Vagina (tissue), 2 donors: ENCODE results near the gene IQCM.

ENCODE experiments used
- POLR2A ChIP-seq, 2 donors: fragments of 450-650 bp; IDR thresholded peaks; one replicate each; pipeline ENCODE4 v1.6.1; 2017; ENCODE audit warnings: antibody characterized with exemption in 2 of 2, mild to moderate bottlenecking in 2 of 2, moderate library complexity in 2 of 2
- TF ChIP-seq, protein P1 (sequence below), 3 experiments: fragments of 450-650 bp in 2 of 3; fragments of 200-600 bp in 1 of 3; sonication (generic) in 1 of 3; IDR thresholded peaks; one replicate each; pipeline ENCODE4 v1.5.1; 2017 to 2019; ENCODE audit warnings: antibody characterized with exemption in 3 of 3, mild to moderate bottlenecking in 2 of 3, moderate library complexity in 2 of 3

- TF ChIP-seq, protein P1, sequence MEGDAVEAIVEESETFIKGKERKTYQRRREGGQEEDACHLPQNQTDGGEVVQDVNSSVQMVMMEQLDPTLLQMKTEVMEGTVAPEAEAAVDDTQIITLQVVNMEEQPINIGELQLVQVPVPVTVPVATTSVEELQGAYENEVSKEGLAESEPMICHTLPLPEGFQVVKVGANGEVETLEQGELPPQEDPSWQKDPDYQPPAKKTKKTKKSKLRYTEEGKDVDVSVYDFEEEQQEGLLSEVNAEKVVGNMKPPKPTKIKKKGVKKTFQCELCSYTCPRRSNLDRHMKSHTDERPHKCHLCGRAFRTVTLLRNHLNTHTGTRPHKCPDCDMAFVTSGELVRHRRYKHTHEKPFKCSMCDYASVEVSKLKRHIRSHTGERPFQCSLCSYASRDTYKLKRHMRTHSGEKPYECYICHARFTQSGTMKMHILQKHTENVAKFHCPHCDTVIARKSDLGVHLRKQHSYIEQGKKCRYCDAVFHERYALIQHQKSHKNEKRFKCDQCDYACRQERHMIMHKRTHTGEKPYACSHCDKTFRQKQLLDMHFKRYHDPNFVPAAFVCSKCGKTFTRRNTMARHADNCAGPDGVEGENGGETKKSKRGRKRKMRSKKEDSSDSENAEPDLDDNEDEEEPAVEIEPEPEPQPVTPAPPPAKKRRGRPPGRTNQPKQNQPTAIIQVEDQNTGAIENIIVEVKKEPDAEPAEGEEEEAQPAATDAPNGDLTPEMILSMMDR (IDR thresholded peaks at IDR 0.05), result no peak
- no peak for TF ChIP-seq POLR2A (IDR thresholded peaks at IDR 0.05)
Measured at GRCh38 chr4:149553959-149554520, 261.6 kb downstream of the IQCM start.
